Stimulated activated CD8-positive, alpha-beta memory T cell treated with anti-CD3 and anti-CD28 coated beads, Interleukin-15, amount 100 ng/mL, for 48 hours (primary cell): ENCODE measurements around the gene NBEAL1.
A peak's percentile ranks its signal among the peaks of the same experiment; 100 is the strongest.
"Not testable (repeated sequence)": the region's sequence is repeated elsewhere in the genome, so short reads cannot be mapped to it uniquely, and the experiment has no call there.

Experiments used
- DNase-seq, 2 donors: peaks; one replicate each; pipeline ENCODE4 v3.0.0-alpha.2; 2020; ENCODE audit warnings: low read depth in 2 of 2

Gene NBEAL1

DNA sequence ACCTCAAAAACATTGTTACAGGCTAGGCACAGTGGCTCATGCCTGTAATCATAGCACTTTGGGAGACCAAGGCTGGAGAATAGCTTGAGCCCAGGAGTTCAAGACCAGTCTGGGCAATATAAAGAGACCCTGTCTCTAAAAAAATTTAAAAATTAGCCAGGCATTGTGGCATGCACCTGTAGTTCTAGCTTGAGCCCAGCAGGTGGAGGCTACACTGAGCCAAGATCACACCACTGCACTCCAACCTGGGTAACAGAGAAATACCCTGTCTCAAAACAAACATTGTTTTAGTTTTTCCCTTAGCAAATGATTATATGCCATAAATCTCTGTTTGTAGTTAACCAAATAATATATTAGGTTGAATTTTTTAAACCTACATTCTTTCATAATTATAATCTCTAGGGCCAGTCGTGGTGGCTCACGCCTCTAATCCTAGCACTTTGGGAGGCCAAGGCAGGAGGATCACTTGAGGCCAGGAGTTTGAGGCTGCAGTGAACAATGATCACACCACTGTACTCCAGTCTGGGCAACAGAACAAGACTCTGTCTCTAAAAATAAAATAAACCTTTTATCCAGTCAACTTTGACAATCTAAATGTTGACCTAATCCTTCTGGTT is 210.9 kb downstream of the NBEAL1 start:
- DNase-seq, result no peak

DNA sequence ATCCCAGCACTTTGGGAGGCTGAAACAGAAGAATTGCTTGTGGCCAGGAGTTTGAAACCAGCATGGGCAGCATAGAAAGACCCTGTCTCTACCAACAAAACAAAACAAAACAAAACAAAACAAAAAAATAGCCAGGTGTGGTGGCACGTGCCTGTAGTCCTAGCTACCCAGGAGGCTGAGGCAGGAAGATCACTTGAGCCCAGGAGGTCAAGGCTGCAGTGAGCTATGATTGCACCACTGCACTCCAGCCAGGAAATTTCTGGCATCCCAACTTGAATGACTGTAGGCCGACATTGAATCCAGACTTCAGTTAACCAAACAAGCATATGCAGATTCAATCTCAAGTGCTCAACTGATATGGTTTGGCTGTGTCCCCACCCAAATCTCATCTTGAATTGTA is 215.0 kb downstream of the NBEAL1 start:
- DNase-seq, result not testable (repeated sequence)

DNA sequence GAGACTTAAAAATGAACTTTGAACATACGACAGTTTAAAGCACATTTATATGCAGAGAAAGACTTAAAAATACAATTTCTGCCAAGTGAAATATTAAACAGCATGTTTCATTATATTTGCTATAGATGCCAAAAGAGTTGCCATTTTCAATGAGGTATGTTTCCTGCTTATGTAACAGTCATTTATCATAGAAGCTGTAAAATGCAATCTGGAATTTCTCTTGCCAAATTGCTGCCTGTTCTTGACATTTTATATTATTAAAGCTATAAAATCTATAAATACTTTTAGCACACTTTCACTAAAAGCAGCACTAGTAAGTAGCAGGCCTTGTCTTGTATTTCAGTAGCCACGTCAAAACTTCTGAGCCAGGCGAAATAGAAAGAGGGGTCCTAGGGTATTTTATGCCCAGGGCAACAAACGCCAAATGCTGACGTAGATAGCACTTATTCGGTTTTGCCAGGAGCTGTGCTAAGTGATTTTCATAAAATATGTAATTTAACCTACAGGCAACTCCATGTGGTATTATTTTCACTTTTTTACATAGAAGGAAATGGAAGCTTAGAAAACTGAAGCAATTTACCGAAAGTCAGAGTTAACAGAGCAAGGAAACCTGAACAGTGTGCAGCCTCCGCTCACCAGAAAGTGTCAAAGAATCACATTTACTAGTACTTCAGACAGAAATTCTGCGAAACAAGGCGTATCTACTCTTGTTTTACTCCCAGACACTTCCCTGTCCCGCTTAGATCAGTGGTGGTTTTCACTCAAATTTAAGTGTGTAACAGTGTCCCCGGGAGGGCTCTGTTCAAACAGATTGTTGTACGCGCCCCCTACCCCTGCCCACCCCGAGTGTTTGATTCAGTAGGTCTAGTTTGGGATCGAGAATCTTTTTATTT is 222.9 kb downstream of the NBEAL1 start:
- no peak for DNase-seq

DNA sequence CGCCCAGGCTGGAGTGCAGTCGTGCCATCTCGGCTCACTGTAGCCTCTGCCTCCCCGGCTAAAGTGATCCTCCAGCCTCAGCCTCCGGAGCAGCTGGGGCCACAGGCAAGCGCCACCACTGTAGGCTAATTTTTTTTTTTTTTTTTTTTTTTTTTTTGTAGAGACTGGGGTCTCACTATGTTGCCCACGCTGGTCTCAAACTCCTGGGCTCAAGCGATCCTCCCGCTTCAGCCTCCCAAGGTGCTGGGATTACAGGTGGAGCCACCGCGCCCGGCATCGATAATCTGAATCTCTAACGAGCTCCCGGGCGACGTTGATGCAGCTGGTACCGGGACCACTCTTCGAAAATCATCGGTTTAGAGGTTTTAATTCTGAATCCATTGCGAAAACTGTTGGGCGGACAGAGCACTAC is 223.6 kb downstream of the NBEAL1 start:
- no peak for DNase-seq

DNA sequence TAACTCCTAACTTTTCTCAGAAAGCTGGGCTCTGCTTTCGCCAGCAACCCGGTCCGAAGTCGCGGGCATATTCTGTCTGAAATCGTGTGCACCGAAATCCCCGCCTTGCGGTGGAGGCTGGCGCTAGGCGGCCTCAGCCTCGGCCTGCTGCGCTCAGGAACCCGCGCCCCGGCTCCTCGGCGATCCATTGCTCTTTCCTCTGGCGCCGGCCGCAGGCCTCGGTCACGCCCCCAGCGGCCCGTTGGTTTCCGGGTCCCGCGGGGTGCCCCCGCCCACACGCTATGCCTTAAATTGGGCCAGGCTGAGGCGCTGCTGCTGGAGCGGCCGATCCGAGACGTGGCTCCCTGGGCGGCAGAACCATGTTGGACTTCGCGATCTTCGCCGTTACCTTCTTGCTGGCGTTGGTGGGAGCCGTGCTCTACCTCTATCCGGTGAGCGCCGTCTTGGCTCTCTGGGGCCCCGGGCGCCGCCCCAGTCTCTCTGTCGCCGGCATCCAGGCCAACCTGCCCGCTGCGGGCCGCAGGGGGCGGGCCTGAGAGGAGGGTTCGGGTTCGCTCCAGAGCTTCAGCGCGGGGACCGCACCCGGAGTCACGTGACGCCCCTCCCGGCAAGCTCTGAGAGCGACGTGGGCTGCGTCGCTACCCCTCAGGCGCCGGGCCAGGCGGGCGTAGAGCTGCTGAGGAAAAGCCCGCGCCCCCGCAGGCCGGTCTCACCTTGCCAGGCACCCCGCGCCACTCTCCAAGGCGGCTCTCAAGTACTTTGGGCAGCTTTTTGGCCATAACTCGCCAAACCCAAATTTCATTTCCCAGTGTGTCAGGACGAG is 224.2 kb downstream of the NBEAL1 start, which contains the start of gene CYP20A1:
TSS of gene CYP20A1 (plus strand) at position 315 of the 823 bp plus-strand sequence. CDS start at position 360, 45 bp downstream.
- peak; percentile 97 for DNase-seq

DNA sequence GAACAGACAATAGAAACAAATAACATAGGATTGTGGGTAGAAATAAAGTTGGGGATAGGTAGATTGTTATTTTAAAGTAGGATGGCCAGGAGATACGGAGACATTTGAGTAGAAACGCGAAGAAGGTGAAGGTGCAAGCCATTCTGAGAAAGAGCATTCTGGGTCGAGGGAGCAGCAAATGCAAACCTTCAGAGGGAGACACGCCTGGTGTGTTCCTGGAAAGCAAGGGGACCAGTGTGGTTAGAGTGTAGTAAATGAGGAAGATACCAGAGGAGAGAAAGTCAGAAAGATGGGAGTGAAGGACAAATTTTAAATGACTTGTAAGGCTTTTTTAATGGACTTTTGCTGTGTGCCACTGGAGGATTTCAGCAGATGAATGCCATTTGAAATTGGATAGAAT is 225.8 kb downstream of the NBEAL1 start:
- DNase-seq, result no peak

DNA sequence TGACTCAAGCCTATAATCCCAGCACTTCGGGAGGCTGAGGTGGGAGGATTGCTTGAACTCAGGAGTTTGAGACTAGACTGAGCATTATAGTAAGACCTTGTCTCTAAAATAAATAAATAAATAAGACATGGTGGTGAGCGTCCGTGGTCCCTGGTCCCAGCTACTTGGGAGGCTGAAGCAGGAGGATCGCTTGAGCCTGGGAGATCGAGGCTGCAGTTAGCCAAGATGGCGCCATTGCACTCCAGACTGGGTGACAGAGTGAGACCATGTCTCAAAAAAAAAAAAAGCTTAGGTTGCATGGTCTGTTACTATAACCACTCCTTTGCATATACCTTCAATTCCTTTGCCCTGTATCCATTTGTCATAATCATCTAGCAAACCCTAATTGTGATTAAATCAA is 227.8 kb downstream of the NBEAL1 start:
- no peak for DNase-seq

DNA sequence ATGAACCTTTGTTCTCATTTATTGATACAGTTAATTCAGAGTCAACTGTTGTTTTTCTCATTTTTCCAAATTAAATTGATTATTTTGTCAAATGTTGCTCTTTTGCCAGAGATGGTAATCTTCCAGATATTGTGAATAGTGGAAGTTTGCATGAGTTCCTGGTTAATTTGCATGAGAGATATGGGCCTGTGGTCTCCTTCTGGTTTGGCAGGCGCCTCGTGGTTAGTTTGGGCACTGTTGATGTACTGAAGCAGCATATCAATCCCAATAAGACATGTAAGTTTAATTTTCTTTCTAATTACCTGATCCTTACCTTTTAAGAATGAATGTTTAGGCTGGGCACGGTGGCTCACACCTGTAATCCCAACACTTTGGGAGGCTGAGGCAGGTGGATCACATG is 232.0 kb downstream of the NBEAL1 start:
- DNase-seq, result no peak

DNA sequence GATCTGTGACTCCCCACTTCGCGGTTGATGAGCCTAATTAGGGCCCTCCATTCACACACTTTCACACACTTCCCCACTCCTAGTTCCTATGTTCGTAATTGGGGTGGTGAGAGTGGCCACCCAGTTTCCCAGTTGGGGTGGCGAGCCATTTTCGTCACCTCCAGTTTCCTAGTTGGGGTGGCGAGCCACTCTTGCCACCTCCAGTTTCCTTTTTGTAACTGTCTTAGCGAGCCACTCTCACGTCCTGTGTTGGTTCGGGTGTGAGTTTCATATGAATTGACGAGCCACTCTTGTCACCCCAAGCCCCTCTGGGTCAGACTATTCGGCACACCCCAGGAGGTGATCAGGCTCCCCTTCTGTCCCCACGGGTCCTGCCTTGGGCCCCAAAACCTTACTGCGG is 238.1 kb downstream of the NBEAL1 start:
- DNase-seq, result no peak

DNA sequence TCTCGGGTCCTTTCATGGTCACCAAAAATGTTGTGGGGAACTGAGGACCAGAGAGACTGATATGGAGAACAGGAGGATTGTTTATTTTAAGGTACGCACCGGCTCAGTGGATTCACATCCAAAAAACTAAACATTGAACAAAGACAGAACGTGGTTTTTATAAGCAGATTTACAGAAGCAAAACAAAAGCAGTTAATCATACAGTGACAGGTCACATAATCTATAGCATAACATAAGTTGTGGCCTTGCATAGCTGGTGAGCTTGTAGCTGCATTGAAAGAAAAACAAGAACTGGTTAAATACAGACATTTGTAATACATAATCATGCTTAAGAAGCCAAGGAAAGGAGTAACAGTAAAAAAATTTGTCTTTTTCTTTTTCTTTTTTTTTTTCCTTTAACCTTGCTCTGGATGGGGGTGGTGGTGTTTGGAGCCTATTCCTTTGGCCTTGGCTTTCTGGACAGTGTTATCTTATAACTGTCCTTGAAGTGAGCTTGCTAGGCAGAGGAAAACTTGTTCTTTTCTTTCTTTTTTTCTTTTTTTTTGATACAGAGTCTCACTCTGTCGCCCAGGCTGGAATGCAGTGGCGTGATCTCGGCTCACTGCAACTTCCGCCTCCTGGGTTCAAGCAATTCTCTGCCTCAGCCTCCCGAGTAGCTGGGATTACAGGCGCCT is 238.9 kb downstream of the NBEAL1 start:
- not testable (repeated sequence) for DNase-seq

DNA sequence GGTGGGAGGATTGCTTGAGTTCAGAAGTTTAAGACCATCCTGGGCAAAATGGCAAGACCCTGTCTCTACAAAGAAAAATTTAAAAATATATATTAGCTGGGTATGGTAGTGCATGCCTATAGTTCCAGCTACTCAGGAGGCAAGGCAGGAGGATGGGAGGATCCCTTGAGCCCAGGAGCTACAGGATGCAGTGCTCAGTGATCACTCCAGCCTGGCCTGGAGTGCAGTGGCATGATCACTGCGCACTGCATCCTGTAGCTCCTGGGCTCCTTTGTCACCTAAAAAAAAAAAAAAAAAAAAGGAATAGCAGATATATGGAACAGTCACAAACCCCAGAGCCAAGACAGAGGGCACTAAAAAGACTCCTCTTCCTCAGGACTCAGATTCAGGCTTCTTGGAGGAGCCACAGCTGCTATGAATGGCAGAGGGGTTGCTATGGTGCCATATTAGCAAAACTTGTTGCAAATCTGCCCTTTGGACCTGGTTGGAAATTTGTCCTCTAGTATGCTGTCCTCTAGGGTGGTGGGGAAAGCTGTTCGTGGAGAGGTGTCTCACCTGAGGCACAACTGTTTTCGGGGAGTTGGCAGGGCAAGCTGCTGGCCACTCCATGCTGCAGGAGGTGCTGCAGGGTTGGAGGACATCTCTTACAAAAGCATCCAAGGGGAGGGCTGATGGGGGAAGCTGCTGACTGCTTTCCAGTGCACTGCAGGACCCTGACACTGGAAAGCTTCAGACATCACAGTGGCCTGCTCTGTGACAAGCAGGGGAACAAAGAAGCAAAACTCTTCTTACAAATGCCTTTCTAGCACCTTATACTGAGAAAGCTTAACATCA is 246.9 kb downstream of the NBEAL1 start:
- DNase-seq, result no peak
